Left ventricle myocardium inferior (tissue), 1 donor: ENCODE measurements around the gene HSD17B11. TPM values are rescaled to one million over a fixed set of nuclear protein-coding genes. Genes with fewer than 3 reads are reported as not detected.

ENCODE experiments used
- DNase-seq: peaks from one replicate; pipeline ENCODE4 v3.0.0-alpha.2; 2020
- H3K27ac ChIP-seq: fragments of 200-600 bp; replicated peaks from 2 replicates; pipeline ENCODE4 v1.8.0; 2021
- H3K27me3 ChIP-seq: fragments of 200-600 bp; 2 replicates; pipeline ENCODE4 v1.8.0; 2021; ENCODE audit warnings: low read depth
- H3K36me3 ChIP-seq: fragments of 200-600 bp; 2 replicates; pipeline ENCODE4 v1.8.0; 2021
- H3K4me1 ChIP-seq: fragments of 200-600 bp; 2 replicates; pipeline ENCODE4 v1.8.0; 2021
- H3K4me3 ChIP-seq: fragments of 200-600 bp; 2 replicates; pipeline ENCODE4 v1.8.0; 2021; ENCODE audit warnings: mild to moderate bottlenecking, moderate library complexity
- H3K9me3 ChIP-seq: fragments of 200-600 bp; replicated peaks from 2 replicates; pipeline ENCODE4 v1.8.0; 2021
- intact Hi-C: fragments of 100-400 bp; cut with micrococcal nuclease; formaldehyde crosslinking; loops from one replicate; pipeline ENCODE4 v1.11.0; 2022
- total RNA-seq: library from RNA; stranded (reverse); fragmentation: NEBNext Ultra II Directional; extraction: Animal tissue kit (Norgen Biotek cat#: 25700); gene quantifications from one replicate; pipeline ENCODE4 v1.2.1, GENCODE V29; 2021
- TF ChIP-seq, protein P1 (sequence below): fragments of 200-600 bp; IDR thresholded peaks from 2 replicates; pipeline ENCODE4 v1.8.0; 2021; ENCODE audit warnings: antibody characterized with exemption, mild to moderate bottlenecking, borderline replicate concordance
- donor health status: DM: no; HTN: yes; CAD: no; lungs with severe emphysema.

Gene HSD17B11
- total RNA-seq, 1 donor from 2014 or later, result 11.7 TPM

DNA sequence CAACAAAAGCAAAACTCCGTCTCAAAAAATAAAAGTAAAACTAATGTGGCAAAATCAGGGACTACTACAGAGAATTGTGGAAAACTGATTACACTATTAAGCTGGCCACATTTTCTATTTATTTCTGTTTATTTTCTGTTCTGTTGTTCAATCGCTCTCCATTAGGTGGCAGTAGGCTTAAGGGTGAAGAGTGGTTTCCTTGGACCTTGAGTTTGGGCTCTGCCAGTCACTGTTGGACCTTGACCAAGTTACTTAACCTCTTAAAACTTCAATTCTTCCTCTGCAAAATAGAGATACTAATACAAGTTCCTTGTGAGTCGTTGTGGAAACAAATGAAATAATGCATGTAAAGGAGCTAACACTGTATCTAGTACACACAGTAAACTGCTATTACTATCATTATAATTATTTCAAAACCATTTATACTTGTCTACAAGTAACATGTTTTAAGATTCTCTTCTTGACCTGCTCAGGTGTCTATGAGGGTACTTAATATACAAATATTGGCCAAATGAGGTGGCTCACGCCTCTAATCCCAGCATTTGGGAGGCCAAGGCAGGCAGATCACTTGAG, 15.2 kb downstream of the HSD17B11 start:
- TF ChIP-seq, protein P1, sequence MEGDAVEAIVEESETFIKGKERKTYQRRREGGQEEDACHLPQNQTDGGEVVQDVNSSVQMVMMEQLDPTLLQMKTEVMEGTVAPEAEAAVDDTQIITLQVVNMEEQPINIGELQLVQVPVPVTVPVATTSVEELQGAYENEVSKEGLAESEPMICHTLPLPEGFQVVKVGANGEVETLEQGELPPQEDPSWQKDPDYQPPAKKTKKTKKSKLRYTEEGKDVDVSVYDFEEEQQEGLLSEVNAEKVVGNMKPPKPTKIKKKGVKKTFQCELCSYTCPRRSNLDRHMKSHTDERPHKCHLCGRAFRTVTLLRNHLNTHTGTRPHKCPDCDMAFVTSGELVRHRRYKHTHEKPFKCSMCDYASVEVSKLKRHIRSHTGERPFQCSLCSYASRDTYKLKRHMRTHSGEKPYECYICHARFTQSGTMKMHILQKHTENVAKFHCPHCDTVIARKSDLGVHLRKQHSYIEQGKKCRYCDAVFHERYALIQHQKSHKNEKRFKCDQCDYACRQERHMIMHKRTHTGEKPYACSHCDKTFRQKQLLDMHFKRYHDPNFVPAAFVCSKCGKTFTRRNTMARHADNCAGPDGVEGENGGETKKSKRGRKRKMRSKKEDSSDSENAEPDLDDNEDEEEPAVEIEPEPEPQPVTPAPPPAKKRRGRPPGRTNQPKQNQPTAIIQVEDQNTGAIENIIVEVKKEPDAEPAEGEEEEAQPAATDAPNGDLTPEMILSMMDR, result peak; percentile 87
- Histone ChIP-seq H3K9me3 (no peaks in the 10 kb centered on the region), H3K27ac (no peak overlapping the region), H3K4me1 (peaks cover 10% of the 10 kb centered on the region), H3K27me3 (no peaks in the 10 kb centered on the region), H3K36me3 (peaks cover 49% of the 10 kb centered on the region), H3K4me3 (no peak overlapping the region)
- intact Hi-C loops, result loop anchor here (10.0 kb wide), 1 partner anchor 89 kb away; no protein-coding TSS in a partner anchor
- no peak for DNase-seq

DNA sequence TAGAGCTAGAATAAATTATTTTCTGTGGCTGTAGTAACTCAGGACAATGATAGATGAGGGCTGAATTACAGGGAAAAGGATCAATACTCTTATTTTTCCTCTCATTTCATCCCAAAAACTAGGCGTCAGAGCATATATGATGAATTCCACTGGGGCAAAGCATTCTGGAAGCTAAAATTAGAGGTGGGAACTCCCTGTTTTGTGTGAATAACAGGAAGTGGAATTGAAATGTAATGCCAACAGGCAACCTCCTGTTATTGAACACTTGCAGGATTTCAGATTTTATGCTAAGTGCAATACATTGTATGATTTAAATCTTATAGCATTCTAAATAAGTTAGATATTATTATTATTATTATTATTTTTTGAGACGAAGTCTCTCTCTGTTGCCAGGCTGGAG, 20.9 kb downstream of the HSD17B11 start:
- Histone ChIP-seq H3K27me3 (no peaks in the 10 kb centered on the region), H3K4me3 (peak overlapping the region; percentile 10), H3K9me3 (no peaks in the 10 kb centered on the region), H3K27ac (peak overlapping the region; percentile 64), H3K4me1 (peaks cover 20% of the 10 kb centered on the region), H3K36me3 (peaks cover 70% of the 10 kb centered on the region)
- no peak for DNase-seq
- TF ChIP-seq, protein P1, result no peak
- intact Hi-C loops, result loop anchor here (10.0 kb wide), 1 partner anchor 95 kb away; no protein-coding TSS in a partner anchor

DNA sequence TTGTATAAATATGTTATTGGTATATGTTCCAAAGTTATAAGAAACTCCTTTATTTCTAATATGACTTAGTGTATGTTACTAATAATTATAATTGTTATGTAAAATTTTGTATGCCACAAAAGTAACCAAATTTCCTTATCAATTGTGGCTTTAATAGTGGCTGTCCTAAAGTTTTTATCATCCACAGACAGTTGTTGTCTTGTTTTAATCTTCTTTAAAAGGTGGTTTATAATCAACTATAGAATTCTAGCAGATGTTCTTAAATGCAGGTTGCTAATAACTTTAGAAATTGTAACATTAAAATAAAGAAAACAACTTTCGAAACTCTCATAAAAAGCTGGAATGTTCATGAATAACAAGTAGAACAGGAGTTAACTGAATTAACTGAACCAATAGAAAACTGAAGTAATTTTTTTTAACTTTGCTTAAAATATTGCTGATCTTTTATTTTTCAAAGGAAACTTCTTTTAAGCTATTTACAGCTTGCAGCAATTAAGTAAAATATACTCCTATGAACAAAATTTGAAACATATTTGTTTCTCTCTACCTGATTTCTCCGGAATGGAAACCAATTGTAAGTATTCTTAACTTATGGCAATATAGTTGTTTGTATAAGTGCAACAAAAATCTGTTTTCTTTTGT, 24.3 kb downstream of the HSD17B11 start:
- H3K27ac ChIP-seq, result no peak overlapping the region
- H3K36me3 ChIP-seq, result peaks cover 74% of the 10 kb centered on the region
- H3K4me3 ChIP-seq, result no peak overlapping the region
- no peaks in the 10 kb centered on the region for H3K9me3 ChIP-seq
- intact Hi-C loops, result no loop called here
- peaks cover 20% of the 10 kb centered on the region for H3K4me1 ChIP-seq
- H3K27me3 ChIP-seq, result no peaks in the 10 kb centered on the region
- DNase-seq, result no peak
- TF ChIP-seq, protein P1, result no peak

DNA sequence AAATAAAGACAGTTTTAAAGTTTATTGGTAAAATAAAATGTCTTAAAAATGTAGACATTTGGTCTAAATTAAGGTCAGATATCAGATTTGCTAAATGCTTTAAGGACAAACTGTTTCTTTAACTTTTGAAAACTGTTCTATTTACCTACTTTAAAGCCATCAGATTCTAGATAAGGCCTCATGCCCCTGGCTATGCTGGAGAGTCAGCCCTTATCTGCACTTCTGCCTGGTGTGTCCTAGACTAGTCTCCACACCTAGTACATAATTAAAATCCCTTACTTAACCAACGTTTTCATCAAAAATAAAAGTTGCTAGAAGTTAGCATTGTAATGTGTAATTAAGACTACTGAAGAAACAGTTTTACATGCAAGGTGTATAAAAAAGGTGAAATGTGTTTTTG, 25.6 kb downstream of the HSD17B11 start:
- TF ChIP-seq, protein P1, result no peak
- intact Hi-C loops, result no loop called here
- H3K27me3 ChIP-seq, result no peaks in the 10 kb centered on the region
- no peak overlapping the region for H3K27ac ChIP-seq
- H3K36me3 ChIP-seq, result peaks cover 67% of the 10 kb centered on the region
- no peaks in the 10 kb centered on the region for H3K9me3 ChIP-seq
- peaks cover 18% of the 10 kb centered on the region for H3K4me1 ChIP-seq
- DNase-seq, result no peak
- no peak overlapping the region for H3K4me3 ChIP-seq

DNA sequence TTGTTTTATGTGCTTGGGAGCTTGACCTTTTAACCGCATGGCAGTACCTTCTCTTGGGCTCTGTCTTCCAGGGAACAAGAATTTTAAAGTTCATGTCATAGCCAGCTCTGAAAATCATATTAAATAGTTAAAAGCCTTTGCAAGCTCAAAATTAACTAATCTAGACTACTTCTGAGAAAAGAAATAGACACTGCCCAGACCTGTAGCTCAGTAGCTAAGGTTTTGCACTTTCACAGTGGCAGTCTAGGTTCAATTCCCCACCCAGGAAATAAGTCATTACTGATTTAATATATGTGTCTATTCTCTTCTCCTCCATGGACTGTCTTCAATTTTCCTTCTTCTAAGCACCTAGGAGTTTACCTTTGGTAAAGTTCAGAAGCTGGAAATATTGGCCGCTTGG, 27.4 kb downstream of the HSD17B11 start:
- Histone ChIP-seq H3K36me3 (peaks cover 59% of the 10 kb centered on the region), H3K27me3 (no peaks in the 10 kb centered on the region), H3K4me1 (peaks cover under 1% of the 10 kb centered on the region), H3K27ac (no peak overlapping the region), H3K4me3 (no peak overlapping the region), H3K9me3 (no peaks in the 10 kb centered on the region)
- intact Hi-C loops, result no loop called here
- DNase-seq, result no peak
- TF ChIP-seq, protein P1, result no peak
